Dedifferentiated amniotic fluid mesenchymal stem cell (primary cell): ENCODE results near the gene APOA4.

Experiments
- DNase-seq: peaks from one replicate; pipeline ENCODE4 v3.0.0-alpha.2; 2016; ENCODE audit errors: extremely low spot score

The APOA4 gene

GRCh38 chr11:116830184-116830912 is 7.2 kb upstream of the APOA4 start:
- no peak for DNase-seq

GRCh38 chr11:116829525-116830183 is 6.5 kb upstream of the APOA4 start, which contains the start of gene APOC3:
Gene APOC3, plus strand, starts transcription at chr11:116829907. Its CDS starts 676 bp downstream, at chr11:116830583.
- no peak for DNase-seq

- no peak for DNase-seq
Observed at GRCh38 chr11:116828632-116829524, 5.8 kb upstream of the APOA4 start.

GRCh38 chr11:116827461-116827860 is 4.4 kb upstream of the APOA4 start:
- DNase-seq: no peak

- DNase-seq: no peak
Observed at GRCh38 chr11:116826751-116827431, 3.8 kb upstream of the APOA4 start.

- DNase-seq: no peak
Observed at GRCh38 chr11:116825854-116826750, 3.0 kb upstream of the APOA4 start.

- no peak for DNase-seq
Observed at GRCh38 chr11:116825434-116825833, 2.3 kb upstream of the APOA4 start.

- no peak for DNase-seq
Observed at GRCh38 chr11:116822575-116822974, 529 bp downstream of the APOA4 start.

- no peak for DNase-seq
Observed at GRCh38 chr11:116821050-116821918, 1.8 kb downstream of the APOA4 start.

GRCh38 chr11:116819049-116819448 is 4.1 kb downstream of the APOA4 start:
- DNase-seq: no peak

GRCh38 chr11:116814502-116814901 is 8.6 kb downstream of the APOA4 start:
- no peak for DNase-seq

- no peak for DNase-seq
Observed at GRCh38 chr11:116813781-116814471, 9.2 kb downstream of the APOA4 start.

- DNase-seq: no peak
Observed at GRCh38 chr11:116813170-116813569, 9.9 kb downstream of the APOA4 start.

- DNase-seq: no peak
Observed at GRCh38 chr11:116812109-116812508, 11.0 kb downstream of the APOA4 start.

- DNase-seq: no peak
Observed at GRCh38 chr11:116811194-116811593, 11.9 kb downstream of the APOA4 start.

GRCh38 chr11:116808262-116809175 is 14.6 kb downstream of the APOA4 start:
- DNase-seq: no peak

- no peak for DNase-seq
Observed at GRCh38 chr11:116807601-116808261, 15.4 kb downstream of the APOA4 start.
